Nephron progenitor cell (in vitro differentiated cells): ENCODE results near the gene TMEM187.

ENCODE experiments used
- DNase-seq: peaks from one replicate; pipeline ENCODE4 v3.0.0; 2021
- H3K27ac Mint-ChIP-seq: 2 replicates; pipeline ENCODE4 v1.8.0; 2021; ENCODE audit warnings: mild to moderate bottlenecking, moderate library complexity, mixed read lengths
- H3K27me3 Mint-ChIP-seq: 2 replicates; pipeline ENCODE4 v1.8.0; 2021; ENCODE audit warnings: mild to moderate bottlenecking, low read depth, mixed read lengths; ENCODE audit not compliant: poor library complexity
- H3K36me3 Mint-ChIP-seq: 2 replicates; pipeline ENCODE4 v1.8.0; 2021; ENCODE audit warnings: low read depth, mixed read lengths
- H3K4me1 Mint-ChIP-seq: 2 replicates; pipeline ENCODE4 v1.8.0; 2021; ENCODE audit warnings: mixed read lengths
- H3K4me3 Mint-ChIP-seq: 2 replicates; pipeline ENCODE4 v1.8.0; 2021; ENCODE audit warnings: mild to moderate bottlenecking, moderate library complexity, mixed read lengths
- H3K9me3 Mint-ChIP-seq: 2 replicates; pipeline ENCODE4 v1.8.0; 2021; ENCODE audit warnings: mild to moderate bottlenecking, moderate library complexity, mixed read lengths
- CTCF ChIP-seq: fragments of 200-600 bp; sonication (generic); IDR thresholded peaks from 2 replicates; pipeline ENCODE4 v1.5.0; 2021; ENCODE audit warnings: antibody characterized with exemption

The TMEM187 gene

DNA sequence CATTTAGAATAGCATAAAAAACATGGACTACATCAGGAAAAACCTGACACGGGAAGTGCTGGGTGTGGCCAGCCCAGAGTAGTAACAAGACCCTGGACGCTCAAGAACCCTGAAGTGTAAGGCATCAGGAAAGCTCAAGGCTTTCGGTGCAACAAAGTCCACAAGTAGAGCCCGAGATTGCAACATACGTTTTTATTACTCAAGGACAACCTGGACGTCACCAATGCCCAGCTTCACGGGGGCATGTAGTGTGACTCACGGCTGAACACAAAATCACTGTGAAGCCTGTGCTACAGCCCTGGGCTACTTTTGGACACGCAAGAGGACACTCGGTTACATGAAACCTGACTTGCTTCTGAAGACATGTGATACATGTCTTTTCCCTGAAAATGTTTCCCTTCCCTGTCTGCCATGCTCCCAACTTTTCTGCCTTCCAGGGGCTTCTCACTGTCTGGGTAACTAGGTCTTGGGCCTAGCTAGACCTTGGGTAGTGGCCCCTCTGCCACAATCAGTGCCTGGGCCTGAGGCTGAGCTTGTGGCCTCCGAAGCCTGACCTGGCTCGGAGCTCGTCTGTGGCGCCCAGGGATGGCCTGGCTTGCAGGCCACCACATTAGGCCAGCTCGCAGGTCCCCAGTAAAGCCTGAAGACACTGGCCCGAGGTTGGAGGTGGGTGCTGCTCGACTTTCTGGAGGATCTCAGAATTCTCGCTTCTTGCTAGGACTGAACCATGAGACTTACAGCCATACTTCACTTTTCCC lies 38.0 kb downstream of the TMEM187 start:
- DNase-seq = no peak
- Mint-ChIP-seq H3K4me1 (peaks cover 25% of the 10 kb centered on the region), H3K27ac (no peak overlapping the region), H3K27me3 (no peaks in the 10 kb centered on the region), H3K4me3 (no peak overlapping the region), H3K9me3 (peaks cover 49% of the 10 kb centered on the region), H3K36me3 (peaks cover 23% of the 10 kb centered on the region)
- TF ChIP-seq CTCF = no peak

DNA sequence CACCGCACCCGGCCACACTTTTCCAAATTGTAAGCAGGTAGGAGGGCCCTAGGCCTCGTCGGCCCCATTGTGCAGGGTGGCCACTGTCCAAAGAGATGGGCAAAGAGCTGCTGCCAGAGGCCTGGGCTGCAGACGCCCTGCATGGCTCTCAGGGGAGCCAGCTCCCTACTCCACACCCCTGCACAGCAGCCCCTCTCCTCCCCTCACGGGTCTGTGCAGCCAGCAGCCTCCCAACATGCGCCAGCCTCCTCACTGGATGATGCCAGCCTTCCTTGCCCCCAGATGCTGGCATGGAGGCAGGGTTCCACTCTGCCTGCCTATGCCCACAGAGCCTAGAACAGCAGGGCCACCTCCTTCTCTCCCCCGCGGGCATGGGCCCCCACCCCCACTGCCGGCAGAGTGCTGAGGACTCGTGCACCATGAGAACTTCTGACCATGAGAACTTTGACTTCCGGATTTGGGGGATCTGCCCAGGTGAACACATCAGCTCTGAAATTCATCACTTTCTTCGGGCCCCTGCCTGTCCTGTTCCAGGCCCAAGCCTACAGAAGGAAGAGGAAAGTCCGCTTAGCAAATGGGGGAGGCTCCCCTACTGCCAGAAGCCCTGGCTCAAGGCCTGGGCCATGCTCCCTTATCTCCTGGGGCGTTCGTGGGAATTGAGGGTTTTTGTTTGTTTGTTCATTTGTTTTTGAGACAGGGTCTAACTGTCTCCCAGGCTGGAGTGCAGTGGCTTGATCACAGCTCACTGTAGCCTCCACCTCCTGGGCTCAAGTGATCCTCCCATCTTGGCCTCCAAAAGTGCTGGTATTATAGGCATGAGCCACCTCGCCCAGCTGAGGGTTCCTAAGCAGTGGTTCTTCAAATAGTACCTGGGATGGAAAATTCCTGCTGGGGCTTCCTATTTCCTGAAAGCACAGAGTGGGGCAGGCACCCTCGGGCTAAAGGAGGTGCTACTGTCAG lies 39.1 kb downstream of the TMEM187 start:
- Mint-ChIP-seq H3K27me3 (no peaks in the 10 kb centered on the region), H3K27ac (no peak overlapping the region), H3K36me3 (peaks cover 21% of the 10 kb centered on the region), H3K4me3 (no peak overlapping the region), H3K9me3 (peaks cover 47% of the 10 kb centered on the region), H3K4me1 (peaks cover 20% of the 10 kb centered on the region)
- no peak for DNase-seq
- TF ChIP-seq CTCF = no peak

- Mint-ChIP-seq H3K36me3 (peaks cover 21% of the 10 kb centered on the region), H3K4me3 (no peak overlapping the region), H3K4me1 (peaks cover 14% of the 10 kb centered on the region), H3K27me3 (no peaks in the 10 kb centered on the region), H3K9me3 (peaks cover 44% of the 10 kb centered on the region), H3K27ac (no peak overlapping the region)
- DNase-seq = no peak
- no peak for TF ChIP-seq CTCF
These were observed 39.9 kb downstream of the TMEM187 start for GRCh38 chrX:154012336-154012991.

GRCh38 chrX:154013001-154013421 lies 40.5 kb downstream of the TMEM187 start:
- peaks cover 16% of the 10 kb centered on the region for H3K36me3 Mint-ChIP-seq

More at GRCh38 chrX:154013001-154013421, 40.5 kb downstream of the TMEM187 start:
- H3K27me3 Mint-ChIP-seq = no peaks in the 10 kb centered on the region
- H3K27ac Mint-ChIP-seq = no peak overlapping the region
- no peak for TF ChIP-seq CTCF
- no peak overlapping the region for H3K4me3 Mint-ChIP-seq
- peaks cover 8% of the 10 kb centered on the region for H3K4me1 Mint-ChIP-seq
- H3K9me3 Mint-ChIP-seq = peaks cover 38% of the 10 kb centered on the region
- DNase-seq = no peak
